ENCODE measurements around the gene MTHFD2L. TPM values are rescaled to one million over a fixed set of nuclear protein-coding genes. Genes with fewer than 3 reads are reported as not detected.

Gene MTHFD2L
- total RNA-seq, 4 donors from 2014 or later: 22.3 to 30.8 (median 27.0) TPM

DNA sequence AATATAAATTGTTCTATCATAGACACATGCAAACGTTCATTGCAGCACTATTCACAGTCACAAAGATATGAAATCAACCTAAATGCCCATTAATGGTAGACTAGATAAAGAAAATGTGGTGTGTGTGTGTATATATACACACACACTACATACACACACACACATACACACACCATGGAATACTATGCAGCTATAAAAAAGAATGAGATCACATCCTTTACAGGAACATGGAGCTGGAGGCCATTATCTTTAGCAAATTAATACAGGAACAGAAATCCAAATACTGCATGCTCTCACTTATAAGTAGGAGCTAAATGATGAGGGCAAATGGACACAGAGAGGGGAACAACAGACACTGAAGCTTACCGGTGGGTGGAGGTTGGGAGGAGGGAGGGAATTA, 65.2 kb downstream of the MTHFD2L start:
- intact Hi-C loops (cut with DNase I): no loop called here
- TF ChIP-seq POLR2A (IDR thresholded peaks at IDR 0.05): no peak
- TF ChIP-seq, protein P1, sequence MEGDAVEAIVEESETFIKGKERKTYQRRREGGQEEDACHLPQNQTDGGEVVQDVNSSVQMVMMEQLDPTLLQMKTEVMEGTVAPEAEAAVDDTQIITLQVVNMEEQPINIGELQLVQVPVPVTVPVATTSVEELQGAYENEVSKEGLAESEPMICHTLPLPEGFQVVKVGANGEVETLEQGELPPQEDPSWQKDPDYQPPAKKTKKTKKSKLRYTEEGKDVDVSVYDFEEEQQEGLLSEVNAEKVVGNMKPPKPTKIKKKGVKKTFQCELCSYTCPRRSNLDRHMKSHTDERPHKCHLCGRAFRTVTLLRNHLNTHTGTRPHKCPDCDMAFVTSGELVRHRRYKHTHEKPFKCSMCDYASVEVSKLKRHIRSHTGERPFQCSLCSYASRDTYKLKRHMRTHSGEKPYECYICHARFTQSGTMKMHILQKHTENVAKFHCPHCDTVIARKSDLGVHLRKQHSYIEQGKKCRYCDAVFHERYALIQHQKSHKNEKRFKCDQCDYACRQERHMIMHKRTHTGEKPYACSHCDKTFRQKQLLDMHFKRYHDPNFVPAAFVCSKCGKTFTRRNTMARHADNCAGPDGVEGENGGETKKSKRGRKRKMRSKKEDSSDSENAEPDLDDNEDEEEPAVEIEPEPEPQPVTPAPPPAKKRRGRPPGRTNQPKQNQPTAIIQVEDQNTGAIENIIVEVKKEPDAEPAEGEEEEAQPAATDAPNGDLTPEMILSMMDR (IDR thresholded peaks at IDR 0.05): no peak
- 93 to 95% methylated on average over 2 of the region's 2 CpGs for WGBS, 2 donors

DNA sequence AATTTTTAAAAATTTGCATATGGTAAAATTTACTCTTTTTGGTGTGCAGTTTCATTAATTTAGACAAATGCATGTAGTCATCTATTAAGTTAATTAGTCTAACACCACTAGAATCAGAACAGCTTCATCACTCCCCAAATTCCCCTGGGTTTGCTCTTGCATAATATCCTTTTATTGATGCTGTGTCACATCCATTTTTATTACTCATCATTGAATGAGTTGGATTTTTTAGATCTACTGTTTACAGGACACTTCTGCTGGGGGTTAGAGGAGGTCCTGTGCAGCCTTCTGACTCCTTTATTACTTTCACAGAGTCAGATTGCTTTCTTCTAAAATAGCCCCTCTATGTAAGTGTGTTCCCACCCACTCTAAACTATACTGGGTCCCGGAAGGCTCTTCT, 65.9 kb downstream of the MTHFD2L start:
- TF ChIP-seq, protein P1 (IDR thresholded peaks at IDR 0.05): no peak
- TF ChIP-seq POLR2A (IDR thresholded peaks at IDR 0.05): no peak
- Histone ChIP-seq H3K27me3 (no peaks in the 10 kb centered on the region), H3K4me3 (replicated peaks in 1 of 3) (no peak overlapping the region), H3K27ac (no peak overlapping the region), H3K4me1 (no peaks in the 10 kb centered on the region), H3K36me3 (no peaks in the 10 kb centered on the region), H3K9me3 (no peaks in the 10 kb centered on the region)
- intact Hi-C loops (cut with DNase I): no loop called here
- no peak for DNase-seq
- 95 to 97% methylated on average over 1 of the region's 1 CpG for WGBS, 2 donors

More for the DNA sequence above, 65.2 kb downstream of the MTHFD2L start:
- no peaks in the 10 kb centered on the region for H3K9me3 ChIP-seq
- H3K4me1 ChIP-seq: no peaks in the 10 kb centered on the region
- H3K27ac ChIP-seq: no peak overlapping the region
- no peaks in the 10 kb centered on the region for H3K27me3 ChIP-seq
- H3K36me3 ChIP-seq: no peaks in the 10 kb centered on the region
- no peak for DNase-seq
- H3K4me3 ChIP-seq (replicated peaks in 1 of 3): no peak overlapping the region

DNA sequence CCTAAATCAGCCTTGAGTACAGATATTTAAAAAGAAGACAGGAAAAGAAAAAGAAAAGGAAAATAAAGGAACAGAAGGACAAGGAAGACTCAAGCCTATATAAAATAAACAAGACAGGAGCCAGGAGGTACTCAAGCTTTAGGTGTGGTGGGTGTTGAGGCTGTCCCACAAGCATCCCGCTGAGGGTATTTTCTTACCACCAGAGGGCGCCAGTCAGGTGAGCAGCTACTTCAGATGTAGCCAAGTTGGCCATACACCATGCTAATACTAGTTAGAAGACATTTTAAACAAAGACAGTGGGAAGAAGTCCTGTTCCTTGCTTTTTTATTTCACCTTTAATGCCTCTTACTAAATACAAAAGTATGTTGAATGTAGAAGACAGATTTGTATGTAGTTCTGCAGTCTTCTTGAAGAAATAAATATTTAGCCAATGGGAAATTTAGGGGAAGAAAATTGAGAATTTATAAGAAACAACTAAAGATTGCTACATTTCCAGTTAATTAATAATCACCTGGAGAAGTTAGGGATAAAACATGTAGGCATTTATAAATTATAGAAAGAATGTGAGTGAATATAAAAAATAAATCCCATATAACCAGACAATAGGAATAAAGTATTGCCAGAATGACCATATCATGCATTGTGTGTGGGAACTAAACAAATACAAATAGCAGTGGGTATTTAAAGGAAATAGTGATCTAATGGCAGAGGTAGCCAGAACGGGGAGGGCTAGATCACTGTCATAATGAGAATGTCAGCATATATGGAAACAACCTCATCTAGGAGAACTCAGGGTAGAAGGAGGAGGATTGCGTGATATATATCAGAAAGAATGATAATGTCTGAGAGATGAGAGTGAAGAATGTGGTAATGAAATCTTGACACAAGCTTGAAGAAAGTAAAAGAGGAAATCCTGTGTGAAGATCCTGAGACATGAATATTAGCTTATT, 71.0 kb downstream of the MTHFD2L start:
- Histone ChIP-seq H3K4me1 (no peaks in the 10 kb centered on the region), H3K4me3 (replicated peaks in 1 of 3) (no peak overlapping the region), H3K36me3 (no peaks in the 10 kb centered on the region), H3K27ac (no peak overlapping the region), H3K9me3 (no peaks in the 10 kb centered on the region), H3K27me3 (no peaks in the 10 kb centered on the region)
- intact Hi-C loops (cut with DNase I): loop anchor here (5.0 kb wide), 1 partner anchor 83 kb away; no protein-coding TSS in a partner anchor
- no peak for TF ChIP-seq POLR2A (IDR thresholded peaks at IDR 0.05)
- TF ChIP-seq, protein P1 (IDR thresholded peaks at IDR 0.05): peak; percentile 55 to 82 (median 68)
- 46 to 48% methylated on average over 4 of the region's 4 CpGs for WGBS, 2 donors
- peak; percentile 75 to 79 for DNase-seq

DNA sequence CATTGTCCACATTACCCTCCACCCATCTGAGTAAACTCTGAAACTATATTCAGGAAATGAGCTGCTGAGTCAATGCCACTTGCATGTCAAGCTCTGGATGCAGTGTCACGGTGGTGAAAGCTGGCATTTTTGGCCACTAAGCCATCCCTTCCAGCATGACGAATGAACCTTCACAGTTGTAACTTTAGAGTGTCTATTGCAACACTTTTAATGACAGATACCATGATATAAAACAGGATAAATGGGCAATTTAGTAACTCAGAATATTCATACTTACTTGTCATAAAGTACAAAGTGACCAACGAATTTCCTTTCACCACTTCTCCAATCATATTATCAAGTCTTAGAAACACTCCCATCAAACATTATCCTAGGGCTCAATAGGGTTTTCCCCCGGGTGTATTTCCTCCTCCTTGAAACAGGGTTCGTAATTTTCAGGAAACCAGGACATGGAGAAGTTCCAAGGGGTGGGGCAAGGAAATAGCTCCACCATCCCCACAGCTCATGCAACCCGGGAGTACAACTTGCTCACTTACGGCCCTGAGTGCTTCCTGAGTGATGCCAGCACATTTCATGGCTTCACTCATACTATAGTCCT, 73.1 kb downstream of the MTHFD2L start:
- no peak for DNase-seq
- Histone ChIP-seq H3K27ac (no peak overlapping the region), H3K4me3 (replicated peaks in 1 of 3) (no peak overlapping the region), H3K9me3 (no peaks in the 10 kb centered on the region), H3K4me1 (no peaks in the 10 kb centered on the region), H3K27me3 (no peaks in the 10 kb centered on the region), H3K36me3 (no peaks in the 10 kb centered on the region)
- no peak for TF ChIP-seq POLR2A (IDR thresholded peaks at IDR 0.05)
- TF ChIP-seq, protein P1 (IDR thresholded peaks at IDR 0.05): no peak
- intact Hi-C loops (cut with DNase I): no loop called here
- WGBS, 2 donors: 69 to 74% methylated on average over 7 of the region's 7 CpGs

DNA sequence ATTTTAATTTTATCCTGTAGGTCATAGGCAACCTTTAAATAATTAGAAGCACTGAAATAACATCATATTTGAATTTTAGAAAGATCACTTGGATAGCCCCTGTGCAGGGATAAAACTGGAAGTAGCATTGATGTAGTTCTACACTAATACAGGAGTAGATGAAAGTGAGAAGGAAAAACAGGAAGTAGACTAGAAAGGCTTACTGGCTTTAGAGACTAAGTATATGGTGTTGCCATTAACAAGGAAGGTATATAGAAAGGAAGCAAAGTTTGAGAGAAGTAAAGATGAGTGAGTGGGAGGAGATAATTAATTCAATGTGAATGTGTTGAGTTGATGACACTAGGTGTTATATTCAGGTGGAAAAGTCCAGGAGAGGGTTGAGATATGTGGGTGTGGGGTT, 77.2 kb downstream of the MTHFD2L start:
- TF ChIP-seq, protein P1 (IDR thresholded peaks at IDR 0.05): no peak
- TF ChIP-seq POLR2A (IDR thresholded peaks at IDR 0.05): no peak
- DNase-seq: no peak
- intact Hi-C loops (cut with DNase I): no loop called here
- no peaks in the 10 kb centered on the region for H3K27me3 ChIP-seq
- H3K4me3 ChIP-seq (replicated peaks in 1 of 3): no peak overlapping the region
- no peak overlapping the region for H3K27ac ChIP-seq
- no peaks in the 10 kb centered on the region for H3K9me3 ChIP-seq
- no peaks in the 10 kb centered on the region for H3K4me1 ChIP-seq
- H3K36me3 ChIP-seq: no peaks in the 10 kb centered on the region
